Measurements from ENCODE around the gene NLE1. TPM values are rescaled to one million over a fixed set of nuclear protein-coding genes. Genes with fewer than 3 reads are reported as not detected.

NLE1 gene
- polyA plus RNA-seq, 1 donor from 2014 or later, result 30.8 TPM

DNA sequence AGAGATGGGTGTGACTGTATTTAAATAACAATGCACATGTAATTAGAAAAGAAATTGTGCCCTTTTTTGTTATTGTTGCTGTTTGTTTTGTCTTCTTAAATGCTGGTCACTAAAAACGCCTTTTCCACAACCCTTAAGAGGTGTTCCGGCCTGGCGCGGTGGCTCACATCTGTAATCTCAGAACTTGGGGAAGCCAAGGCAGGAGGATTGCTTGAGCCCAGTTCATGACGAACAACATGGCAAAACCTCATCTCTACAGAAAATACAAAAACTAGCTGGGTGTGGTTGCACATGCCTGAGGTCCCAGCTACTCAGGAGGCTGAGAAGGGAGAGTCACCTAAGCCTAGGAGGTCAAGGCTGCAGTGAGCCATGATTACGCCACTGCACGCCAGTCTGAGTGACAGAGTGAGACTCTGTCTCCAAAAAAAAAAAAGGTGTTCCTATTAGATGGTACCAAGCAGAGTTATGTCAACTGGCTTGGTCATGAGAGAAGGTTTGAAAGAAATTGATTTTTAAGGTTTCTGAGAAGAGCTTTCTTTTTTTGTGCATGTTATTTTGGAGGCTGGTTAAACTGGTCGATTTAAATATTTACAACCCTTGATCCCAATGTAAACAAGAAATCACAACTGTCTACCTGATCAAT lies 55.1 kb downstream of the NLE1 start:
- Histone ChIP-seq H3K27ac (ENCODE audit: low read length) (no peak overlapping the region), H3K9ac (ENCODE audit: low read length) (no peak overlapping the region), H2AFZ (ENCODE audit: low read depth, low read length) (no peak overlapping the region), H3K27me3 (ENCODE audit: insufficient read depth, low read depth, low read length) (no peaks in the 10 kb centered on the region), H4K20me1 (ENCODE audit: insufficient read depth) (no peaks in the 10 kb centered on the region), H3K9me3 (ENCODE audit: low read length) (no peaks in the 10 kb centered on the region), H3K36me3 (ENCODE audit: insufficient read depth, low read length) (no peaks in the 10 kb centered on the region), H3K9me2 (ENCODE audit: insufficient read depth, low read length) (no peaks in the 10 kb centered on the region), H3K4me3 (ENCODE audit: low read length) (peak overlapping the region; percentile 96), H3K79me2 (replicated peaks; ENCODE audit: insufficient read depth, low read length) (peaks cover 16% of the 10 kb centered on the region), H3K4me2 (ENCODE audit: low read length) (peak overlapping the region; percentile 94), H3F3A (ENCODE audit: insufficient read depth, low read length, poor library complexity, severe bottlenecking) (no peaks in the 10 kb centered on the region)
- TF ChIP-seq EZH2 (IDR thresholded peaks at IDR 0.05; ENCODE audit: borderline replicate concordance, insufficient read depth, low read length, poor library complexity, severe bottlenecking), result no peak
- no peak for TF ChIP-seq MXI1 (conservative IDR thresholded peaks at IDR 0.05; ENCODE audit: poor library complexity, severe bottlenecking)
- TF ChIP-seq, protein P1, sequence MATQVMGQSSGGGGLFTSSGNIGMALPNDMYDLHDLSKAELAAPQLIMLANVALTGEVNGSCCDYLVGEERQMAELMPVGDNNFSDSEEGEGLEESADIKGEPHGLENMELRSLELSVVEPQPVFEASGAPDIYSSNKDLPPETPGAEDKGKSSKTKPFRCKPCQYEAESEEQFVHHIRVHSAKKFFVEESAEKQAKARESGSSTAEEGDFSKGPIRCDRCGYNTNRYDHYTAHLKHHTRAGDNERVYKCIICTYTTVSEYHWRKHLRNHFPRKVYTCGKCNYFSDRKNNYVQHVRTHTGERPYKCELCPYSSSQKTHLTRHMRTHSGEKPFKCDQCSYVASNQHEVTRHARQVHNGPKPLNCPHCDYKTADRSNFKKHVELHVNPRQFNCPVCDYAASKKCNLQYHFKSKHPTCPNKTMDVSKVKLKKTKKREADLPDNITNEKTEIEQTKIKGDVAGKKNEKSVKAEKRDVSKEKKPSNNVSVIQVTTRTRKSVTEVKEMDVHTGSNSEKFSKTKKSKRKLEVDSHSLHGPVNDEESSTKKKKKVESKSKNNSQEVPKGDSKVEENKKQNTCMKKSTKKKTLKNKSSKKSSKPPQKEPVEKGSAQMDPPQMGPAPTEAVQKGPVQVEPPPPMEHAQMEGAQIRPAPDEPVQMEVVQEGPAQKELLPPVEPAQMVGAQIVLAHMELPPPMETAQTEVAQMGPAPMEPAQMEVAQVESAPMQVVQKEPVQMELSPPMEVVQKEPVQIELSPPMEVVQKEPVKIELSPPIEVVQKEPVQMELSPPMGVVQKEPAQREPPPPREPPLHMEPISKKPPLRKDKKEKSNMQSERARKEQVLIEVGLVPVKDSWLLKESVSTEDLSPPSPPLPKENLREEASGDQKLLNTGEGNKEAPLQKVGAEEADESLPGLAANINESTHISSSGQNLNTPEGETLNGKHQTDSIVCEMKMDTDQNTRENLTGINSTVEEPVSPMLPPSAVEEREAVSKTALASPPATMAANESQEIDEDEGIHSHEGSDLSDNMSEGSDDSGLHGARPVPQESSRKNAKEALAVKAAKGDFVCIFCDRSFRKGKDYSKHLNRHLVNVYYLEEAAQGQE (IDR thresholded peaks at IDR 0.05; ENCODE audit: borderline replicate concordance), result no peak
- no peak for TF ChIP-seq POLR2AphosphoS5 (IDR thresholded peaks at IDR 0.05)
- TF ChIP-seq RAD21 (conservative IDR thresholded peaks at IDR 0.05), result no peak
- no peak for TF ChIP-seq EP300 (conservative IDR thresholded peaks at IDR 0.05; ENCODE audit: poor library complexity, severe bottlenecking)
- TF ChIP-seq, protein P2, sequence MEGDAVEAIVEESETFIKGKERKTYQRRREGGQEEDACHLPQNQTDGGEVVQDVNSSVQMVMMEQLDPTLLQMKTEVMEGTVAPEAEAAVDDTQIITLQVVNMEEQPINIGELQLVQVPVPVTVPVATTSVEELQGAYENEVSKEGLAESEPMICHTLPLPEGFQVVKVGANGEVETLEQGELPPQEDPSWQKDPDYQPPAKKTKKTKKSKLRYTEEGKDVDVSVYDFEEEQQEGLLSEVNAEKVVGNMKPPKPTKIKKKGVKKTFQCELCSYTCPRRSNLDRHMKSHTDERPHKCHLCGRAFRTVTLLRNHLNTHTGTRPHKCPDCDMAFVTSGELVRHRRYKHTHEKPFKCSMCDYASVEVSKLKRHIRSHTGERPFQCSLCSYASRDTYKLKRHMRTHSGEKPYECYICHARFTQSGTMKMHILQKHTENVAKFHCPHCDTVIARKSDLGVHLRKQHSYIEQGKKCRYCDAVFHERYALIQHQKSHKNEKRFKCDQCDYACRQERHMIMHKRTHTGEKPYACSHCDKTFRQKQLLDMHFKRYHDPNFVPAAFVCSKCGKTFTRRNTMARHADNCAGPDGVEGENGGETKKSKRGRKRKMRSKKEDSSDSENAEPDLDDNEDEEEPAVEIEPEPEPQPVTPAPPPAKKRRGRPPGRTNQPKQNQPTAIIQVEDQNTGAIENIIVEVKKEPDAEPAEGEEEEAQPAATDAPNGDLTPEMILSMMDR (IDR thresholded peaks at IDR 0.05; ENCODE audit: poor library complexity, severe bottlenecking), result no peak
- TF ChIP-seq SMC3 (conservative IDR thresholded peaks at IDR 0.05; ENCODE audit: poor library complexity), result no peak

DNA sequence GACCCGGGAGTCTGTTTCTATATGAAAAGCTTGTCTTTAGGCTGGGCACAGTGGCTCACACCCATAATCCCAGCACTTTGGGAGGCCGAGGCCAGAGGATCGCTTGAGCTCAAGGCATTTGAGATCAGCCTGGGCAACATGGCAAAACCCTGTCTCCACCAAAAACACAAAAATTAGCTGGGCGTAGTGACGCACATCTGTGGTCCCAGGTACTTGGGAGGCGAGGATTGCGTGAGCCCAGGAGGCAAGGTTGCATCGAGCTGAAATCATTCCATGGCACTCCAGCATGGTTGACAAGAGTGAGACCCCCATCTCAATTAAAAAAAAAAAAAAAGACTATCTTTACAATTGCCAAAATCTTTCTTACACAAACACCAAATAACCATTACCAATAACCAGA lies 55.9 kb downstream of the NLE1 start:
- Histone ChIP-seq H3K27ac (ENCODE audit: low read length) (no peak overlapping the region), H3K9me3 (ENCODE audit: low read length) (no peaks in the 10 kb centered on the region), H3K9ac (ENCODE audit: low read length) (no peak overlapping the region), H3K4me3 (ENCODE audit: low read length) (no peak overlapping the region), H4K20me1 (ENCODE audit: insufficient read depth) (no peaks in the 10 kb centered on the region), H2AFZ (ENCODE audit: low read depth, low read length) (no peak overlapping the region), H3K4me2 (ENCODE audit: low read length) (no peak overlapping the region), H3K9me2 (ENCODE audit: insufficient read depth, low read length) (no peaks in the 10 kb centered on the region), H3F3A (ENCODE audit: insufficient read depth, low read length, poor library complexity, severe bottlenecking) (no peaks in the 10 kb centered on the region), H3K79me2 (replicated peaks; ENCODE audit: insufficient read depth, low read length) (peaks cover 16% of the 10 kb centered on the region), H3K27me3 (ENCODE audit: insufficient read depth, low read depth, low read length) (no peaks in the 10 kb centered on the region), H3K36me3 (ENCODE audit: insufficient read depth, low read length) (no peaks in the 10 kb centered on the region)
- TF ChIP-seq, protein P2 (IDR thresholded peaks at IDR 0.05; ENCODE audit: poor library complexity, severe bottlenecking), result no peak
- TF ChIP-seq EP300 (conservative IDR thresholded peaks at IDR 0.05; ENCODE audit: poor library complexity, severe bottlenecking), result no peak
- TF ChIP-seq SMC3 (conservative IDR thresholded peaks at IDR 0.05; ENCODE audit: poor library complexity), result no peak
- TF ChIP-seq POLR2AphosphoS5 (IDR thresholded peaks at IDR 0.05), result no peak
- TF ChIP-seq RAD21 (conservative IDR thresholded peaks at IDR 0.05), result no peak
- TF ChIP-seq EZH2 (IDR thresholded peaks at IDR 0.05; ENCODE audit: borderline replicate concordance, insufficient read depth, low read length, poor library complexity, severe bottlenecking), result no peak
- TF ChIP-seq, protein P1 (IDR thresholded peaks at IDR 0.05; ENCODE audit: borderline replicate concordance), result no peak
- TF ChIP-seq MXI1 (conservative IDR thresholded peaks at IDR 0.05; ENCODE audit: poor library complexity, severe bottlenecking), result no peak
- TF ChIP-seq TAF1 (IDR thresholded peaks at IDR 0.05; ENCODE audit: low read depth), result no peak

Data from neural cell (in vitro differentiated cells).